HG02763 (cell line): Measurements from ENCODE around the gene CHST5.
"Not testable (repeated sequence)": the region's sequence is repeated elsewhere in the genome, so short reads cannot be mapped to it uniquely, and the experiment has no call there.

ENCODE experiments used
- ATAC-seq: cut with Tn5 transposase; IDR thresholded peaks from one replicate; pipeline ENCODE4 v1.9.1; 2021; ENCODE audit warnings: mild to moderate bottlenecking, moderate library complexity; ENCODE audit not compliant: unreplicated experiment

Gene CHST5

DNA sequence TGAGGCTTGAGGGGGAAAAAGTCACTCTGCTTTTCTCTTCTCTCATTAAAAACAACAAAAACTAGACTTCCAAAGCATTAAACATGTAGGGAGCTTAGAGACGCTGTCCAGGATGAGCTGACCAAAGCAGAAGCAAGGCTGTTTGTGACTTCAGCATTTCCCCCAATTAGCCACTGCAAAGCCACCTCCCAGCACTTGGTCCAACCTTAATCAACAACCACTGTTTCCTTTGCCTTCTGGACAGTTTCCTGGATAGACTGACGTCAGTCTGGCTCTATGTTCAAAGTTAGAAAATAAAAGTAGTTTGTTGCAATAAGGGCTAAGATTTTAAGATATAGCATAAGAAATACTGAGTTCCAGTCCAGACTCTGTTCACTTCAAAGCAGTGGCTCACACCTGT, 17.0 kb upstream of the CHST5 start:
- ATAC-seq: no peak

DNA sequence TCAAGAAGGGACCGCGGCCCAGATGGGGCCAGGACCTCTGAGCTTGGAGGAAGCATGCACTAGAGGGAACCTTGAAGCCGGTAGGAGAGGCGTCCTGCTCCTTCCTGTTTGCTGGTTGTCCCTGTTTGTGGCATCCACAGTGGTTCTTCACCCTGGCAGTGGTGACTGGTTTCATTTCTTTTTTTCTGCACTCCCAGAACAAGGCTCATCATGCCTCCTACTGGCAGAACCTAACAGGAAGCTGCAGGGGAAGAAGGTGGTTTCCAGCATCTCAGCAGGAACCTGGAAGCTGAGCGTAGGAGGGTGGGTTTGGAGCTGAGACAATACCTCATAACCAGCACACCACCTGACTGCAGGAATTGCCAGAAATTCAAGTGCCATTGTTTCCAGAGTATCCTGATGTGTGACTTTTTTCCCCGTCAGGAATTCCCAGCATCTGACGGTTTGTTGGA, 14.3 kb upstream of the CHST5 start:
- peak; percentile 67 for ATAC-seq

DNA sequence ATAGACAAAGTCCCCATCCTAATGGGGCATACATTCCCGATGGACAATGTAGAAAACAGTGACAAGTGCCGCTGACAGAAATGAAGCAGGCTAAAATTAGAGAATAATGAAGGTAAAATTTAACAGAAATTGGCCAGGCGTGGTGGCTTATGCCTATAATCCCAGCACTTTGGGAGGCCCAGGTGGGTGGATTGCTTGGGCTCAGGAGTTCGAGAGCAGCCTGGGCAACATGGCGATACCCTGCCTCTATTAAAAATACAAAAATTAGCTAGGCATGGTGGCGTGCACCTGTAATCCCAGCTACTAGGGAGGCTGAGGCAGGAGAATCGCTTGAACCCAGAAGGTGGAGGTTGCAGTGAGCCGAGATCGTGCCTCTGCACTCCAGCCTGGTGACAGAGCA, 12.5 kb upstream of the CHST5 start:
- ATAC-seq: not testable (repeated sequence)

DNA sequence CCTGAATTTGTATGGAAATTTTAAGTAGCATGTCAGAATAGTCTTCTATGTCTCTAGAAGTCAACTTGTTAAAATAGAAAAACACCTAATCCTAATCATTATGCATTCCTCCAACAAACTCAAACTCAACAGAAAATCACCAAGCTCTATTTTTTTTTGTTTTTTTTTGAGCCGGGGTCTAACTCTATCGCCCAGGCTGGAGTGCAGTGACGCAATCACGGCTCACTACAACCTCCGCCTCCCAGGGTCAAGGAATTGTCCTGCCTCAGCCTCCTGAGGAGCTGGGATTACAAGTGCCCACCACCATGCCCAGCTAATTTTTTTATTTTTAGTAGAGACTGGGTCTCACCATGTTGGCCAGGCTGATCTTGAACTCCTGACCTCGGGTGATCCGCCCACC, 10.4 kb upstream of the CHST5 start:
- no peak for ATAC-seq

DNA sequence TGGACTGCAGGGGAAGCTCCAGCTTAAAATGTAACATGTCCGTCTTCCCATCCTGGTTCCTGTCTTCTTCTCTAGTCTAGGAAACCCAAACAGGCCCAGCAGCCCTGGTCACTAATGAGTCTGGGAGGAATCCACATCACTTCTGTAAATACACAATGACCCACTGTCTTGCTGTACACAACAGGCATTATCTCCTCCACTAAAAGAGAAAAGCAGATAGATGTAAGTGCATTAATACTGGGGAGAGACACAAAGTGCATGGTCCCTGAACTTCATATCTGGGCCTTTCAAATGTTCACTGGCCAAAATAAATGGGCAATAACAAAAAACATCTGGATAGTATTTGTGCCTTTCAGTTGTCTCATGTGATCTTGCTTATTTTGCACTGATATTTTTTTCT, 10.0 kb upstream of the CHST5 start:
- not testable (repeated sequence) for ATAC-seq

DNA sequence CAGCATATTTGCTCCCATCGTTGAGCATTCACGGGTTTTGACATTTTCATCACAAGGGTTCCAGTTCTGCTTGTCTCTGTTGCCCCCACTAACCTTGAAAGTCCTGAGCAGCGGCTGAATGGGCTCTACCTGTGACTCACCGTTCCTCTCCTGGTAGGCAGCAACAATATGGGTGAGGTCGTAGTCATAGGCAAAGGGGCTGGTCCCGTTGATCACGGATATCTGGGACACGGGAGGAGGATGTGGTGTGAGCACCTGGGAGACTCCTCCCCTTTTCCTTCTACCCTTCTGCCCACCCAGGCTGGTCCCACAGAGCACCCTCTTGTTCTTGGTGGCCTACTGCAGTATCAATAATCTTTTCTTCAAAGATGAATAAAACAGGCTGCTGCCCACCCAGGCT, 6.6 kb upstream of the CHST5 start:
- ATAC-seq: not testable (repeated sequence)

DNA sequence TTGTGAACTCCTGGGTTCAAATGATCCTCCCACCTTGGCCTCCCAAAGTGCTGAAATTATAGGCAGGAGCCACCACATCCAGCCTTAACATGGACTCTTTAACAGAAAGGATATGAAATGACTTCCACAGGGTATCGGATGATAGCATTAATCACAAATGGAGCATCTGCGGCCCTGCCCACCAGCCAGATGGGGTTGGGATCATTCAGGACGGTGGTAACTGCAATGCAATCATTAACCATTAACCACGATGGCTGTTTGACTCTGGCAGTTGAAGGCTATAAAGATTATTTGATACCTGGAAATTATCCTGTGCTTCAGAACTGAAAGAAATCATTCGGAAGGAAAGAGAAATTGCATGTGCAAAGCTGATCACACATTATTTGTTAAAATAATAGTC, 5.3 kb upstream of the CHST5 start:
- ATAC-seq: no peak

DNA sequence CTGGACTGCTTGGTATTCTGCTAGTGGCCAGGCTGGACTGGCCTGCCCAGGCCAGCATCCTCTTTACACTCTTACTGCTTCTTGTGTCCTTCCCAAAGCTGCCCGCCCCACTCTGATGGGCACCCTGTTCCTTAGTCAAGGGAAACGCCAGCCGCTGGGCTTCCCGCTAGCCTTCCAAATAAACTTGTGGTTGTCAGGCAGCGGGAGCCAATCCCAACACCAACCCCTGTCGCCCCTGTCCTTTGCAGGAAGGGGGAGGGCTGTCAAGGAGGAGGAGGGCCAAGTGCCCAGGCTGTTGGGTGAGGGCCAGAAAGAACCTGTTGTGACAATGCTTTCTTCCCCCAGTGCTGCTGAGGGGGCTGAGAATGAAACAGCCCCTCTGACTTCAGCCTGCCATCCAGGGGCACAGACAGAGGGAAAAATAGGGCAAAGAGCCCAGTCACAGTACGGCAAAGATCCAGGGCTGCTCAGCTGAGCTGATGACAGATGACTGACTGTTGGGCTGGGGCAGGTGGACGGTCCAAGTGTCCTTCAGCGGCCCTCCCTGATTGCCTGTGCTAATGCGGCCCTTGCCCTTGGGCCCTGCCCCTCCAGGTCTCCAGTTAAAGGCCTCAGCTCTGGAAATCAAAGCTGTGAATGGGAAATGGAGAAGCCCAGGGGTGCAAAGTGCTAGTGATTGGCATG, 3.1 kb upstream of the CHST5 start:
- ATAC-seq: not testable (repeated sequence)

DNA sequence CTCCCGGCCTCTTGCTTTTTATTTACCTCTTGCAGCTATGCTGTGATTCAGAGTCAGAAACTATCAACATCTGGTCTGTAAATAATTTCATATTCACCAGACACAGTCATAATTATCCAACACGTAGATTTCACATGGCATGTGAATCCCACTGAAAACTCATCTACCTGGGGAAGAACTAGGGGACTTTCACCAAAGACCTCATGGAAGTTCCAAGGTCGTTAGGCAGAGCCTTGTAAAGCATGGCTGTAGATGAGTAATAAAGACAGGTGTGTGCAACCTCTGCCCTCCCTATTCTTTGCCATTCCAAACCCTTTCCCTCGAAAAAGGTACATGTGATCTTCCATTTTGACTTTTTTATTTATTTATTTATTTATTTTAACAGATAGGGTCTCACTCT, 1.9 kb upstream of the CHST5 start:
- ATAC-seq: no peak

DNA sequence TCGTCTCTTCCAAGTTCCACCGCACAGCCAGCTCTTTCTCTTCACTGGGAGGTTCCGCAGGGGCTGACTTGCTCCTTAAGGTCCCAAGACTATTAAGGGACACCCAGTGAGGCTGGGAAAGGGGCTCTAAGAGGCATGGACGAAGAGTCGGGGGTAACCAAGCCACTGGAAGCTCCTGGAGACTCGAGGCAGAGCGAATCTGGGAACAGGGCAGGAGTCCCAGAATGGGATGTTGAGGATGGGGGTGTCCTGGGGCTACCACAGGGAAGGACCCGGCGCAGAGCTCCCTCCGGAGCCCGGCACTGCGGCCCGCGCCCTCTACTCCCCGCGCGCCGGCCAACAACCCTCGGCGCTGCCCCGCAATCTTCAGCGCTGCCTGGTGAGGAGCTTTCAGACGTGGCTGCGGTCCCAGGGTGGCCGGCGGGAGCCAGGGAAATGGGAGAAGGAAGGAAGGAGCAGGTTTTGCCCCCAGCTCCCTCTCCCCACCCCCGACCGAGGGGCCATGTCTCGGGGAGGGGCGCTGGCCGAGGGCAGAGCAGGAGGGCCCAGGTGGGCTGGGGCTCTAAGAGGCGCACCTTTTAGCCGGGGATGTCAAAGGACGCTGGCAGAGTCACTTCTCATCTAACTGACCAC, 581 bp downstream of the CHST5 start:
- ATAC-seq: no peak

DNA sequence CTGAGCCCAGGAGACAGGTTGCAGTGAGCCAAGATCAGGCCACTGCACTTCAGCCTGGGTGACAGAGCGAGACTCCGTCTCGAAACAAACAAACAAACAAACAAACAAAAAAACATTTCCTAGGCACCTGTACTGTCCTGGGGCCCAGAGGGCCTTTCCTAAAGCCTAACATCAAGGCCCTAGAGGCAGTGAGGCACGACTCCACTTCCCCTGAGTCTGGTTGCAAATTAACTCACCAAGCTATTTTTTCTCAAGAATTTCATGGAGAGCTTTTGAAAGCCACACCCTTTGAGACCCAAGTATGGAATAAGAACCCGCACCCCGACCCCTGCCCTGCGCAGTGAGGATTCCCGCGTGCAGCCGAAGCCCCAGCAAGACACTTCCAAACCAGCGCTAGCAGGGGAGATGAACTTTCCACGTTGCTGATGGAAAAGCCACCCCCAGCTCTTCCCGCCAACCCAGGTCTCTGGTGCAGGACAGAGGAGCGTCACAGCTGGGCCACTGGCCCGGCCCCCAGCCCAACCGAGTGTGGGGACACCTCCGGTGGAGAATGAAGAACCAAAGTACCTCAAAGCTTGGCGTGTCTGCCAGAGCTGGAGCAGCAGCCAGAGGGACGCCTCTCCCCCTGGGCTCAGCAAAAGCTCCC, 1.2 kb downstream of the CHST5 start:
- ATAC-seq: no peak

DNA sequence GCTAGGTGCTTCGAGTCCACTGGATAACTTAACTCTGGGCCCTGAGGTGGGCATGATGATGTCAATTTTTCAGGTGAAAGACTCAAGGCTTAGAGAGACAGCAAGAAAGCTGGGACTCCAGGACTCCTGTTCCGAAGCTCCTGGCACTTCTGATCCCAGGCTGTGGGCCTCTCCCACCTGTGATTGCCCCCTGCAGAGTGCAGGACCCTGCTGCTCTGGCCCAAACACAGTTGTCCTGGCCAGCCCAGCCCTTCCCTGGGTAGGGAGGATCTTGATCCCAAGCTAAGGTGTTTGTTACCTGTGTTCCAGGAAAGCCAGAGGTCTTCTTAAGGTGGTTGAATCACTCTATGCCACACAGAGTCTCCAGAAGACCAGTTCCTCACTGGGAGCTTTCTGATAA, 3.1 kb downstream of the CHST5 start:
- no peak for ATAC-seq

DNA sequence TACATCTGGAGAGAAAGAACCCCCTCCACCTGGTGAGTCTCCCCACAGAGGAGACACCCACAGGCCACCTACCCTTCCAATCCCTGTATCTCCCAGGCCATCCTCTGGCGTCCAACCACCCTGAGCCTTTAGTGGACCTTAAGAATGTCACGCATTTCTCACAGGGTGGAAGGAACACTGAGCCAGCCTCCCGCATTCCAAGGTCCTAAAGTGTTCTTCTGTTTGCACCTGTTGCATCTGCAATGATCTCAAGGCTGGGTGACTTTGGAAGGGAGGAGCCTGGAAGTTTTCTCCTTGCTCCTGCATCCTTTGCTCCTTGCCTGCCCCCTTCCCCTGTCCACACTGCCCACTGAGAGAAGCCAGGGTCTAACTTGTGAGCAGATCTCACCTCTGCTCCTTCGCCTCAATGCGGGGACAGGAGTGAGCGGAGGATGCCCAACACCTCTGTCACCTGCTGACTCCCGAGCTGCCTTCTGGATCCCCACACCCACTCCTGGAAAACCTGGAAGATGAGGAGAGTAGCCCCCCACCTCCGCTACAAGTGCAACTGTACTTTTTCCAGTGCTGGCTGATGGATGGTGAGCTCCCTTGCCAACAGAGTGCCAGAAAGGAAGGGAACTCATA, 3.7 kb downstream of the CHST5 start:
- no peak for ATAC-seq

DNA sequence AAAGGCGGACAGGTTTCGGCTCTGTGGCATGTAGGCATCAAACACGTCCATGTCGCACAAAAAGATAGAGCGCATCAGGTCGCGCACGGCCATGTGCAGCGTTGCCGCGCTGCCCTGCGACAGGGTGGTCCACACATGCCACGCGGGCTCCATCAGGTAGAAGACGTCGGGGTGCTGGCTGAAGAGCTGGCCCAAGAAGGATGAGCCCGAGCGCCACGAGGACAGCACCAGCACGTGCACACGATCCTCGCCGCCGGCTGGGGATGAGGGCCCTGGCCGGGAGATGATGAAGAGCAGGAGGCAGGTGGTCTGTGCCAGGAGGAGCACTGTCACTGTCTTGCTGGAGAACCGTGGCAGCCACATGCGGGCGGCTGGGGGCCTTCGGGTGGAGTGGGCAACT, 5.9 kb downstream of the CHST5 start:
- no peak for ATAC-seq

DNA sequence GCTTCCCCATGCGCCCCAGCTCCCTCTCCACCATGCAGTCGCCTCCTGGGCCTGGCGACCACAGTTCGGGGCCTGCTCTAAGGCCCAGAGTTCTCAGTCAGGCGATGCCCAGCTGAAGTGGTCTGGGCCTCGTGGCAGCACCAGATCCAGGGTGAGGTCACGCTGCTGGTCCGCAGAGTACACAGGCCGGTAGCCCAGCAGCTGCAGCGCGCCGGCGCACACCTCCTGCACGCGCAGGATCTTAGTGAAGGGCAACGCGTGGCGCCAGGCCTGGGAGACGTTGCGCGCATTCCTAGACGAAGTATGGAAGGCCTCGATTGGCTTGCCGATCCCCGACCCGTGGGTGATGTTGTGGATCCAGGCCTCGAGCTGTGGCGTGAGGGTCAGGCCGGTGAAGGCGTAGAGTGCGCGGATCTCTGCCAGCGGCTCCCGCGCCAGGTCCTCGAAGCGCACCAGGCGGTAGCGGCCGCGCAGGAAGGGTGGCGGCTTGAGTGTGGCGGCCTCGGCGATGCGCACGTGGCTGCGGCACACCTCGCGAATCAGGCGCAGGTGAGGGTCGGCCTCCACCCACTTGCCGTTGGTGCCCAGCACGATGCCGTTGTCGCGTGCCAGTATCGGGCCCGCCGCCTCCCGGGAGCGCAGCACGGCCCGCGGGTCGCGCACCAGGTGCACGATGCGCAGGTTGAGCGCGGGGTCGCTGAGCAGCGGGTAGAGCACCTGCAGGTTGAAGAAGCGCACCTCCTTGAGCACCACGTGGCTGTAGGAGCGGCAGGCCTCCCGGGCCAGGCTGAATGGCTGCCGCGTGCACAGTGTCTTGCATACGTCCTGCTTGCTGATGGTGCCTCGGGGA, 6.6 kb downstream of the CHST5 start:
- no peak for ATAC-seq

DNA sequence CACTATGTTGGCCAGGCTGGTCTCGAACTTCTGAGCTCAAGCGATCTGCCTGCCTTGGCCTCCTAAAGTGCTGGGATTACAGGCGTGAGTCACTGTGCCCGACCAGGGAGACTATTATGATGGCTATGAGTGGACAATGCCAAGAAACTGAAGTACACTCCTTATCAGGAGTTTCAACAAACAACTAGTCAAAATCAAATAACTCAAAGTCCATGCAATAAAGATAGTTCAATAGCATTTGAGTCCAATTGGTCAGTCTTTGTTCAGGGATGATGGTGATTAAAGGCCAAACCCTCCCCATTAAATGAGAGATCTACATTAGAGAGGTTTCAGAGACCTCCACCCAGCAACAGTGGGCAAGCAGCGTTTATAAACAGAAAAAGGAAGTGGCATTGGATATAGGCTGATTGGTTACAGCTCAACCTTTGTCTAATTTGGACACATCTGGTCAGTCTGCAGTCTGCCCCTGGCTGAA, 8.0 kb downstream of the CHST5 start:
- ATAC-seq: no peak

DNA sequence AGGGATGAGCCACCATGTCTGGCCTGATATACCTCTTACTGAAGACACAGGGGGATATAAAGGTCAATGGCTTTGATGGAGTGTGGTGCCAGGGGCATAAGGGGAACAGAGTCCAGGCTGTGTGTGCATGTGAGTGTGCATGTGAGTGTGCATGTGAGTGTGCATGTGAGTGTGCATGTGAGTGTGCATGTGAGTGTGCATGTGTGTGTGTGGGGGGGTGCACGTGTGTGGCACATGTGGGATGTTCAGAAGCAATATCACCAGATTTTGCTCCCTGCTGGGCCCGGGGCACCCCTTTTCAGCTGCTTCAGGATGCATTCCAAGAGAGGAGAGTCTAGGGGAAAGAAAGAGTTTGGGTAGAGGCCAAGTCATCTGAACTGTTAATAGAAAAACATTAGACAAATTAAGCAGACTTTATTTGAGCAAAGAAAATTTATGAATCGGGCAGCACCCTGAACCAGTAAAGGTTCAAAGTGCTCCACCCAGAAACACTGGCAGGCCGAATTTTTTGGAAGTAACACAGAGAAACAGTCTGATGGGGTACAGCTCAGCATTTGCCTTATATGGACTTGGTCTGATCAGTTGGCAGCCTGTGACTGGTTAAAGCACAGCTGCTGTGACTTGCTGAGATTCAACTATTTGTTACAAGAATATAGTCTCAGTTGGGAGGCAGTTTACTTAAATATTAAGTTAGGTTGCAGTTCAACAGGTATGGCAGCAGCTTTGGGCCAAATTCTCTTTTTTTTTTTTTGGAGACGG, 9.7 kb downstream of the CHST5 start:
- no peak for ATAC-seq

DNA sequence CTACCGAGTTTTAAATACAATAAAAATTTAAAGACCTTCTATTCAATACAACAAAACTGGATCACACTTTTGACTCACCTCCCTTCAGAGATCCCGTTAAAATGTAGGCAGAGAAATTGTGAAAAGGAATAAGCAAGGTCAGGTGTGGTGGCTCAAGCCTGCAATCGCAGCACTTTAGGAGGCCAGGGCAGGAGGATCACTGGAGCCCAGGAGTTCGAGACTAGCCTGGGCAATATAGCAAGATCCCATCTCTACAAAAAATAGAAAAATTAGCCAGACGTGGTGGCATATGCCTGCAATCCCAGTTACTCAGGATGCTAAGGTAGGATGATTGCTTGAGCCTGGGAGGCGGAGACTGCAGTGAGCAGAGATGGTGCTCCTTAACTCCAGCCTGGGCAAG, 16.7 kb downstream of the CHST5 start:
- ATAC-seq: no peak

DNA sequence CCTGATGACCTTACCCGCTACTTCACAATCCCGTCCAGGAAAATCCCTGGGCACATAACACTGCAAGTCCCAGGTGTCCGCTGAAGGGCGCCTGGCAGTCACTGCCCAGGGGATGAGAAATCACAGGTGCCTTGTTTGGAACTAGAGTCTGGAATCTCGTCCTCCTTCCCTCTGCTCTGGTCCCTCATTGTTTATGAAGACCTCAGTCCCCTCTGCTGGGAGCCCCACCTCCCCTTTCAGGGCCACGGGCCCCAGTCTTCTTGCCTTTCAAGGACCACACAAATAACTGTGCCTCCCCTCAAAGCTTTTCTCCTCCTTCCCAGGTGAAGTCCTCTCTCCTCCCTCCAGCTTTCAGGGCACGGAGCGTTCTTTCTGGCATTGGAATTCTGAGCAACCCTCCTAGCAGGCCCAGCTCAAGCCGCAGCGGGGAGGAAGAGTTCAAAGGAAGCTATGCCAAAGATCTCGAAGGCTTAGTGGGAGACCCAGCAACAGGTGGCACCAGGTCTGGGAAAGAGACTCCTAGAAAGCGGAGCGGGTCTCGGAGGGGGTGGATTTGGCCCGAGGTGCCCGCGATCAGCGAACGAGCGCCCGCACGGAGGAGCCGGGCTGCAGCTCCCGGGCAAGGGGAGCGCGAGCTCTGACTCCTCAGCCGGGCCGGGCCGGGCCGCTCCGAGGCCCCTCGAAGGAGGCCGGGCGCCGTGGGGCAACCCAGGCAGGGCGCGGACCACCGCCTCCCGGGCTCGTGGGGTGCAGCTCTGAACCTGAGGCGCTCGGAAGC, 19.5 kb downstream of the CHST5 start:
- ATAC-seq: not testable (repeated sequence)
